Measurements from ENCODE around the gene CHL1. TPM values are rescaled to one million over a fixed set of nuclear protein-coding genes. Genes with fewer than 3 reads are reported as not detected.
A peak's percentile ranks its signal among the peaks of the same experiment; 100 is the strongest.

CHL1 gene
- total RNA-seq, 4 donors from 2014 or later, result 3.7 to 44.3 (median 23.4) TPM

DNA sequence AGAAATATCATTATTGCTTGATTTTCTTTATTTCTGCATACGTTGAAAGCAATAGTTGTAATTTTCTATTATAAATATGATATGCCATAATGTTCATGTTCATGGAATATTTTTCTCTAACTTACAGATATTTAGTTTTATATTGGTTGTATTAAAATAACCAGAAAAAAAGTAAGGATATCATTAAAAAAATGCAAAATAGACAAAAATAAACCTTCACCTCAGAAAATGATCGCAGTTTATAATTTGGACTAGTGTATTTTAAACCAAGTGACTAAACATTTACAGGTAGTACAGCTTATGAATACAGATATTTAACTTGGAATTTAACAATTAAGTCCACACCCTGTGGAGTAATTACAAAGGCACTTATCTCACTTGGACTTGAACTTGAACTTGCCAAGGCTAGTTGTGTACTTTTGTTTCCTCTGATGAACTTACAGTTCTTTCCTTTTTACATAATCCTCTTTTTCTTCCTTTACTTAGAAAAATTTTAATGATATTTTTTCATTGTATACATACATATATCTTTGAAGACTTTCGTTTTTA is 156.7 kb downstream of the CHL1 start:
- WGBS, 2 donors, result 44 to 61% methylated on average over 3 of the region's 3 CpGs
- Histone ChIP-seq H3K27me3 (no peaks in the 10 kb centered on the region), H3K27ac (no peak overlapping the region), H3K4me3 (no peak overlapping the region), H3K36me3 (no peaks in the 10 kb centered on the region), H3K4me1 (peaks cover 0 to 32% (median 6%) of the 10 kb centered on the region in 3 donors), H3K9me3 (no peaks in the 10 kb centered on the region)
- intact Hi-C loops (cut with DNase I), result no loop called here
- no peak for DNase-seq
- TF ChIP-seq, protein P1, sequence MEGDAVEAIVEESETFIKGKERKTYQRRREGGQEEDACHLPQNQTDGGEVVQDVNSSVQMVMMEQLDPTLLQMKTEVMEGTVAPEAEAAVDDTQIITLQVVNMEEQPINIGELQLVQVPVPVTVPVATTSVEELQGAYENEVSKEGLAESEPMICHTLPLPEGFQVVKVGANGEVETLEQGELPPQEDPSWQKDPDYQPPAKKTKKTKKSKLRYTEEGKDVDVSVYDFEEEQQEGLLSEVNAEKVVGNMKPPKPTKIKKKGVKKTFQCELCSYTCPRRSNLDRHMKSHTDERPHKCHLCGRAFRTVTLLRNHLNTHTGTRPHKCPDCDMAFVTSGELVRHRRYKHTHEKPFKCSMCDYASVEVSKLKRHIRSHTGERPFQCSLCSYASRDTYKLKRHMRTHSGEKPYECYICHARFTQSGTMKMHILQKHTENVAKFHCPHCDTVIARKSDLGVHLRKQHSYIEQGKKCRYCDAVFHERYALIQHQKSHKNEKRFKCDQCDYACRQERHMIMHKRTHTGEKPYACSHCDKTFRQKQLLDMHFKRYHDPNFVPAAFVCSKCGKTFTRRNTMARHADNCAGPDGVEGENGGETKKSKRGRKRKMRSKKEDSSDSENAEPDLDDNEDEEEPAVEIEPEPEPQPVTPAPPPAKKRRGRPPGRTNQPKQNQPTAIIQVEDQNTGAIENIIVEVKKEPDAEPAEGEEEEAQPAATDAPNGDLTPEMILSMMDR (IDR thresholded peaks at IDR 0.05), result no peak
- TF ChIP-seq POLR2A (IDR thresholded peaks at IDR 0.05), result no peak

DNA sequence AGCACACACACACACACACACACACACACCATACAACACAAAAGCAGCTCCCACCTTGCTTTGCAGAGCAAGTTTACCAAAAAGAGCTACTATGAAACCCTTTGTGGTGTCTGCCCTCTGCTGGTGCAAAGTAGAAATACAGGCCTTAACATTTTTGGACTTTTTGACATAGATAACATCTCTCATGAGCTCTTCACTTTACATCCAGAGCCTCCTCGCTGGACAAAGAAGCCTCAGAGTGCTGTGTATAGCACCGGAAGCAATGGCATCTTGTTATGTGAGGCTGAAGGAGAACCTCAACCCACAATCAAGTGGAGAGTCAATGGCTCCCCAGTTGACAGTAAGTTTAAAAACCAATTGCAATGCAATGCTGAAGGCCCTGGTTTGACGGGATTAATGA is 157.9 kb downstream of the CHL1 start:
- Histone ChIP-seq H3K9me3 (no peaks in the 10 kb centered on the region), H3K4me3 (no peak overlapping the region), H3K4me1 (peaks cover 0 to 32% (median 6%) of the 10 kb centered on the region in 3 donors), H3K36me3 (no peaks in the 10 kb centered on the region), H3K27ac (no peak overlapping the region), H3K27me3 (no peaks in the 10 kb centered on the region)
- WGBS, 2 donors, result 25% methylated on average over 3 of the region's 3 CpGs
- TF ChIP-seq POLR2A (IDR thresholded peaks at IDR 0.05), result no peak
- TF ChIP-seq, protein P1 (IDR thresholded peaks at IDR 0.05), result peak; percentile 68 to 86 (median 77)
- DNase-seq, result no peak
- intact Hi-C loops (cut with DNase I), result no loop called here

DNA sequence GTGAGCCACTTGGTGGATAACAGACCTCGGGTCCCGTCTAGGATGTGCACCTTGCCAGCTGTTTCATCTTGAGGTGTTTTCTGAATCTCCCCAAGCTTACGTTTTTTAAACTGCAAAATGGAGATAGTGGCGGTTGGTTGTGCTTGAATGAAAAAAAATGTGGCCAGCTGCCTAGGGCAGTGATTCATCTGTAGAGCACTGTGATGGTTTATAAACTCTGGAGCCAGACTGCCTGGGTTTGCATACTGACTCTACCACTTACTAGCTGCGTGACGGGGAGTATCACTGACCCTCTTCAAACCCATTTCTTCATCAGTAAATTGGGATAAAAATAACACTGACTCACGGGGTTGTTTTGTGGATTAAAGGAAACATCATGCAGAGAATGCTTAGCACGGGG is 159.1 kb downstream of the CHL1 start:
- no peaks in the 10 kb centered on the region for H3K36me3 ChIP-seq
- H3K4me1 ChIP-seq, result peaks cover 0 to 32% (median 6%) of the 10 kb centered on the region in 3 donors
- TF ChIP-seq, protein P1 (IDR thresholded peaks at IDR 0.05), result no peak
- TF ChIP-seq POLR2A (IDR thresholded peaks at IDR 0.05), result no peak
- H3K27ac ChIP-seq, result peak overlapping the region; percentile 4 to 38 (median 20)
- no peak overlapping the region for H3K4me3 ChIP-seq
- 26 to 44% methylated on average over 8 of the region's 8 CpGs for WGBS, 2 donors
- H3K9me3 ChIP-seq, result no peaks in the 10 kb centered on the region
- DNase-seq, result no peak
- H3K27me3 ChIP-seq, result no peaks in the 10 kb centered on the region
- intact Hi-C loops (cut with DNase I), result no loop called here

DNA sequence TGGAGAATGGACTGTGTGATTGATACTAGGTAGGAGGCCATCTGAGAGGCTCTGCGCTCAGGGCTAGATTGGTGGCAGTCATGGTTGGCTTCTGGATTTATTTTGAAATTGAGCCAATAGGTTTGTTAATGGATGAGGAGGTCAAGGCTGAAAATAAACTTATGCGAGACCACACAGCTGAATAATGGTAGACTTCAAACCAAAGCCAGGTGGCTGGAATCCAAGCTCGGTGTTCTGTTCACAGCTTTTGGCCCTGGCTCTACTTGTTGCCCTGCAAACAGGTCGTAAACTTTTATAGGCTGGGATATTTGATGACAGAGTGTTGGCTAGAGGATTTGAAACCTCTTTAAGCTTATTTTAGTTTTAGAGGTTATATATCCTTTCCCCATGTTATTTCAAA is 160.4 kb downstream of the CHL1 start:
- WGBS, 2 donors, result 41 to 45% methylated on average over 4 of the region's 4 CpGs
- Histone ChIP-seq H3K27me3 (no peaks in the 10 kb centered on the region), H3K4me3 (no peak overlapping the region), H3K4me1 (peaks cover 0 to 32% (median 6%) of the 10 kb centered on the region in 3 donors), H3K36me3 (no peaks in the 10 kb centered on the region), H3K9me3 (no peaks in the 10 kb centered on the region), H3K27ac (no peak overlapping the region)
- no peak for TF ChIP-seq POLR2A (IDR thresholded peaks at IDR 0.05)
- TF ChIP-seq, protein P1 (IDR thresholded peaks at IDR 0.05), result no peak
- DNase-seq, result no peak
- intact Hi-C loops (cut with DNase I), result no loop called here

DNA sequence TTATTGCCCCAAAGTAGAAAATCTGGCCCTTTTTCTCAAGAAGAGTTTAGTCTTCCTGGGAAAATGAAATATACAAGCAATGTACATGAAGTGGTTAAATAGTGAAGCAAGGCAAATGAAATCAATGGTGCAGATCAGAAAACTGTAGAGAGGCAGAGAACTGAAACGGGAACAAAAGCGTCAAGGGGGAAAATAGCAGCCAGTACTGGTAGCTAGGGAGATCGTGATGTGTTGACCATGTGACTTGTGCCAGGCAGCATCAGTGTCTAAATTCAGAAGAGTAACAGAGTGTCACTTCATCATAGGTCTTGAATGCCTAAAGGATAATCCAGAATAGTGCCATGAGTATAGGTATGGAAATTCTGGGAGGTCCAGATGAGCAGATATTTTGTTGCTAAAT is 163.1 kb downstream of the CHL1 start:
- WGBS, 2 donors, result 44 to 46% methylated on average over 3 of the region's 3 CpGs
- Histone ChIP-seq H3K27me3 (no peaks in the 10 kb centered on the region), H3K27ac (no peak overlapping the region), H3K4me3 (no peak overlapping the region), H3K4me1 (peaks cover 0 to 14% (median 6%) of the 10 kb centered on the region in 3 donors), H3K36me3 (no peaks in the 10 kb centered on the region), H3K9me3 (no peaks in the 10 kb centered on the region)
- intact Hi-C loops (cut with DNase I), result no loop called here
- no peak for DNase-seq
- TF ChIP-seq POLR2A (IDR thresholded peaks at IDR 0.05), result no peak
- TF ChIP-seq, protein P1 (IDR thresholded peaks at IDR 0.05), result no peak

Measured in esophagus squamous epithelium (tissue), 5 donors.